GM21737 (cell line): ENCODE results near the gene WWOX.

ENCODE experiments used
- ATAC-seq: cut with Tn5 transposase; IDR thresholded peaks from one replicate; pipeline ENCODE4 v1.9.1; 2021; ENCODE audit warnings: mild to moderate bottlenecking, moderate library complexity; ENCODE audit not compliant: unreplicated experiment

WWOX gene

DNA sequence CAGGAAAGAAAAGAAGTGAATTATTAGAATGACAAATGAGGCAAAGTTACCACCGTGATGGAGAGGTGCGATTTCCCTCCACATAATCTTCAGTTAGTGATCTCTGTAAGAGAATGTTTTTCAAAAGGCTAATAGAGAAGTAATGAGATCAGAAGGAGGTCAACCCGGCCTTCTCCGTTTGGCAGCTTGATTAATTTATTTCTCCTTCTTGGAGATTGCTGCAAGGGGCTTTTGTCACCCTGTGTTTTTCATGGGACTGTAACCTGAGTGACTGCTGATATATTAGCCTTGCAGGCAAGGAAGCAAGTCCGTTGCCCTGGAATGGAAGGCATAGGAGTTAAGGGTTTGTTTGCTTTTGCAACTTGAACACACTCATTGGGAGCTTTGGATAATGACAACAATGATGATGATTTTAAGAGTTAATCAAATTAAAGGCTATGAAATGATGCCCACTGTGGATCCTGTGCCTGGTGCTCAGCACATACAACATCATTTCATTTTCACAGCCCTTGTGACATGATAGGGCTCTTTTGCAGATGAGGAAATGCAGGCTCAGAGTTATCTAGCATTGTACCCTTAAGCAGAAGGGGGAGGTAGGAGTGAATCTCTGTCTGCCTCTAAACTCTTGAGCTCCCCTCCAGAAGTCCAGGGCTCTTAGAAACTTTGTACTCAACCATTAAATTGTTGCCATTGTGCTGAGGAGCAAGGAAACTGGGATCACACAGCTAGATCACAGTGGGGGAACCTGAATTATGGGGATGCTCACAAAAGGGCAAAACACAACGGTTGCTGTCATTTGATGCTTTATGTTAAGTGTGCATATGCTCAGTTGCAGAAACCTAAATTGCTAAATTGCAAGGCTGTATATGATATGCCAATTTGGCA, 226.3 kb downstream of the WWOX start:
- no peak for ATAC-seq

DNA sequence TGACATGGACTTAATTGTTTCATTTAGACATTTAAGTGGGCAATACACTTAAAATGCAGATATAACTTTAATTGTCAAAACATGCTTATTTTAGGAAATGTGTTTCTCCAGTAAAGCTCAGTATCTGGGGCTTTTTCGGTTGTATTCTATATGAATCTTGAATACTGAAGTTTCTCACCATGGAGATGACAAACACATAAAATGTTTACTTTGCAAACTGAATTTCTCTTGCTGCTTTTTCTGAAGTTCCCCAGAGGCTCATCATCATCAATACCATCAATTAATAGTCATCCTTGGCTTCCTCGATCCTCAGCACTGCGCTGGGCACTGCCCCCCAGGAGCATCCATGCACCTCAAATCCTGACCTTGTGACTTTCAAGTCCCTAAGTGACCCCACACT, 227.3 kb downstream of the WWOX start:
- ATAC-seq, result no peak

DNA sequence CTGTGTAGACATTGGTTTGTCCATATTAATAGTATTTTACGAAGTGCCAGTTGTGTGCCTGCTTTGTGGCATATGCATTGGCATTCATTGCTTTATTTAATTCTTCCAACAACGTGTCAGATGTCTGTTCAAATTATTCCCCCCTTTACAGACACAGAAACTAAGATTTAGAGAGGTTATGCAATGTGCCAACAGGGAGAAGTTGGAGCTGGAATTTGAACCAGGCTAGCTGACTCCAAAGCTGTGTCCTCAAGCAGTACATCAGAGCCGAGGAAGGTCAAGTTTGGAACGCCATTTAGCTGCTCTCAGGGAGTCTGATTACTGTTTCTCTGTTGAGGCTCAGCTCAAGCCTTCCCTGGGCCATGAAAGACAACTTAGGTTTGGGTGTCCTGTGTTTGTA, 232.3 kb downstream of the WWOX start:
- ATAC-seq, result no peak

- no peak for ATAC-seq
Measured at GRCh38 chr16:78333808-78334207, 234.4 kb downstream of the WWOX start.

DNA sequence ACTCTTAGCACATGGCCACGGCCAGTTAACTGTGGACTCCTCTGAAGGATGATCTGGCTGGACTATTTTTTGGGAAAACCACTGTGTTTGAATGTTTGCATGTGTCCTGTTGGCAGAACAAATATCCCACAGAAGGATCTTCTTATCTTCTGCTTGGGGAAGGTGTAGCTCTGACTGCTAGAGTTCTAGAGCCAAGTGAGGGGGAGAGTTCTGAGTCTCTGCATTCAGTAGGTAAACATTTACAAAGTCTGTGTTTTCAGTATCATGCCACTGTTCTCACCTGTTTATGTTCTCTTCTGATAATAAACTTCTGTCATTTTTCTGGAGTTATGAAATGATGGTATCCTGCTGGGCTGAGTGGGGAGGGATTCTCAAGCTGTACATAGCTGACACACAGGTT, 241.1 kb downstream of the WWOX start:
- ATAC-seq, result no peak

DNA sequence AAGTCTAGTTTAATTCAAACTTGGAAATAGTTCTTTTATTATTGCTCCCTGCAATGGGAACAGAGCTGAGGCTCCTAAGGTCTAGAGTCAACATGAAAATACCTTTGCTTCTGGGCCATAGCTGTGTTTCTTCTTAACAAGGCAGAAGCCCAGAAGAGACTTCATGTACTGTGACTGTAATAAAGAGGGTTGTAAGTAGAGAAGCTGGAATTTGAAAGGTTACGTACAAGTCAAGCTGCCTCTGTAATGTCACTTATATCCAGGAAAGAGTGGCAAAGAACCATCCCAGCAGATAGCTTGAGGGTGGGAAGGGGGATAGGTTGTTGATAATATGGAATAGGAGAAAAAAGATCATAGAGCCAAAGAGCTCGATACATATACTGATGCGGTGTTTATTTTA, 248.6 kb downstream of the WWOX start:
- ATAC-seq, result no peak

GRCh38 chr16:78348886-78349285, 249.4 kb downstream of the WWOX start:
- no peak for ATAC-seq

DNA sequence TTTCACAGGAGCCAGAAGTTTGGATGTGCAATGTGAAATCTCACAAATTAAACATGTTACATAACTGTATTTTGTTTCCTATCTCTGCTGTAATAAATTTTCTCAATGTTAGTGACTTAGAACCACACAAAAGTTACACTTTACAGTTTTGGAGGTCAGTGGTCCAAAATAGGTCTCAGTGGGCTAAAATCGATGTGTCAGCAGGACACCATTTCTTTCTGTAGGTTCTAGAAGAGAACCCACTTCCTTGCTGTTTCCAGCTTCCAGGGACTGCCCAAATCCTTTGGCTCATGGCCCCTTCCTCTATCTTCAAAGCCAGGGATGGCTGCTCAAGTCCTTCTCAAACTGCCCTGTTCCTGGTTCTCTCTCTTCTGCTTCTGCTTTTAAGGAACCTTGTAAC, 252.7 kb downstream of the WWOX start:
- no peak for ATAC-seq

- ATAC-seq, result no peak
Measured at GRCh38 chr16:78353640-78354275, 254.3 kb downstream of the WWOX start.

DNA sequence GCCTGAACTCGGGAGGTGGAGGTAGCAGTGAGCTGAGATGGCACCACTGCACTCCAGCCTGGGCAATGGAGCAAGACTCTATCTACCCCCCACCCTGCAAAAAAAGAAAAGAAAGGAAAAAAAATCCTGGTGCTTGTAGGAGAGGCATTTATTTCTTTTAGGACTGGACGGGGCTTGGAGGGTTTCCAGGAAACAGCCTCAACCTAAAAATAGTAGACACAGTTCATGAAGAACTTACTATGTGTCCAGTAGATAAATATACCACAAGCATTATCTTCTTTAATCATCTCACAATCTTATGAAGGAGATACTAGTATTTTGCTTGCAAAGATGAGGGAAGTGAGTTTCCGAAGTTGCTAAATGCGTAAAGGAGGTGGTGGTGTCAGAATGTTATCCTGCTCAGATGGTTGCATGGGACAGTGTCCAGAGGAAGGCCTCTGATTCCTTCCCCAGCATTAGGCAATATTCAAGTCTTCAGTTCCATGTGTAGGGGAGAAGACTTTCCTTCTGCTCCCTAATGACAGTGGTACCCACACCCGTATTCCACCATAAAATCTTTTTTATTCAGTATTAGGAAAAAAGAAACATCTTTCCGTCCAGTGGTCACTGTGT, 263.2 kb downstream of the WWOX start:
- no peak for ATAC-seq

DNA sequence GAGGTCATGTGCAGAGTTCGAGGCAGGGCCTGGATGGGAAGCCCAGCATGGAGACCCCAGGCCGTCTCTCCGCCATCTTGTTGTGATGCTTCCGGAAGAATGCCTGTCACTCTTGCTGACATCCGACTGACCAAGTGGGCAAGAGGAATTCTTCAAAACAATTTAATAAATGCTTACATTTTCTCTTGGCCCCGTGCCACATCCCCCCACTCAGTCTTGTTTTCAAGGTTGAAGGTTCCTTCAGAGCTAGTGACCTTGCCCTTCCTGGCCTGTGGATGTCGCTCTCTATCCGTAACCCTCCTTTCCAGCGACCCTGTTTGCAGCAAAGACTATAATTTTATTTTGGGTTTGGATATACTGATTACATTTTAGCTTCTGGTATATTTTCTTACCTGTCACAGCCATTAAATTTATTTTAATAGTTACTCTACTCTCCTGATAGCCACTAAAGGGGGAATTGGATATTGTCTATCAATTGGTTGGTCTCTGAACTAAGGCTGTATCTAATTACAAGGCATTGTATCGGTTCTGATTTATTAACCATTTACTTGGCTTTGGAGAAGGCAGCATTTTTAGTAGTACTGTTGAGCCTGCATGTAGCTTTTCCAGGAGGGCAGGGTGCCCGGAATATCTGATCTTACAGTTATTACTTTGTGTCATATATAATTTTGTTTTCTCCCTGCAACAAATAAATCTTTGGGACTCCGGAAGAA, 264.5 kb downstream of the WWOX start:
- ATAC-seq, result no peak

GRCh38 chr16:78364556-78364880, 265.1 kb downstream of the WWOX start:
- no peak for ATAC-seq

- no peak for ATAC-seq
Measured at GRCh38 chr16:78365366-78365765, 265.9 kb downstream of the WWOX start.

GRCh38 chr16:78368121-78369102, 269.0 kb downstream of the WWOX start:
- no peak for ATAC-seq

DNA sequence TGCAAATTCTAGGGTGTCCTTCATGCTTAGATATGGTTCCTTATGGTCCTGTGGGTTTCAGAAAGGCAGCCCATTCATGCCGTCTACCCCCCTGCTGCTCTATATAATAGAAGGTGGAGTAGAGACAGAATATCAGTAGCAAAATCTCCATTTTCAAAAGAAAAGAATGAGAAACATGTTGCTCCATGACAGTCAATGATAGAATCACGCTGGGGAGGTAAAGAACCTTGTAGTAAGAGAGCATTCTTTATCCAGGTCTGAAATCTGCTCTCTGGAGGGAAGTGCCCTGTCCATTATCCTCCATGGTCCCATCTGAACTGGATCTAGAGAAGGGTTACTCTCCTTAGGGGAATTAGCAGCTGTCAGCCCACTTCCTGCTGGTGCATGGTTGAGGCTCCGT, 272.8 kb downstream of the WWOX start:
- ATAC-seq, result no peak

DNA sequence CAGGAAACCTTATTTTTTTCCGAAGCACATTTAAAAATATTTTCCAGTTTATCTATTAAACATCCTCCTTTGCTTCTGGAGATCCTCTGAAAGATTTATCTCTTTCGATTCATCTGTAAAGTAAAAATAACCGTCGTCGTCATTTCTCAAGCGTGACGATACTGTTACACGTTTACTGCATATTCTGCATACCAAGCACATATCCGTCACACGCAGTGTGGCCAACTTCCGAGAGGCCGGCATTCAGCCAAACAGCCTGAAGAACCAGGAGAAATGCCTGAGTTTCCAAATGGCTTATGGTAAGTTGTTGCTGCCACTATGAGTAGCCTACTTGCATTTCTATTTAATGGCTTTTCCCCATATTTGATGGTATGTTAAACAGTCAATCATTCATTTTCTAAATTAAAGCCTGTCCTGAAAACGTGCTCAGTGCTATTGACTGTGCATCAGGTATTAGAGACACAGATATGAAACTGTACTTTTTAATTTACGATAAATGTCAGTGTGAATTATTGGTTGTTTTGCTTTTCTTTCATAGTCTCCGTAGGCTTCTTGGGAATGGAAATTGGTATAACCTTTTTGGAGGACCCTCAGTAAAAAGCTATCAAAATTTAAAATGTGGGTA, 275.7 kb downstream of the WWOX start:
- ATAC-seq, result no peak

DNA sequence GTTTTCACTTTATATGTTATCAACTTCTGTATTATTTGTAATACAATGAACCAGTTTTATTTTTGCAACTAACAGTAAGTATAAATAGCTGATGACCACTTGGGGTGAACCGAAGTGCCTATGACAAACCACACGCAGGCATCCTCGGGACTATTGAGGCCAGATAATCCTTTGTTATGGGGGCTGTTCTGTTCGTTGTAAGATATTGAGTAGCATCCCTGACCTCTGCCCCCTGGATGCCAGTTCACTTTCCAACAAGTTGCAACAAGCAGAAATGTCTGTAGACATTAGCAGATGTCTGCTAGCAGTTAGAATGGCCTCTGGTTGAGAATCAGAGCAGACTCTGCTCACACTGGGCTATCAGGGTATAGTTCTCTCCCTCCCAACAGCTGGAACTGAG, 277.0 kb downstream of the WWOX start:
- no peak for ATAC-seq

DNA sequence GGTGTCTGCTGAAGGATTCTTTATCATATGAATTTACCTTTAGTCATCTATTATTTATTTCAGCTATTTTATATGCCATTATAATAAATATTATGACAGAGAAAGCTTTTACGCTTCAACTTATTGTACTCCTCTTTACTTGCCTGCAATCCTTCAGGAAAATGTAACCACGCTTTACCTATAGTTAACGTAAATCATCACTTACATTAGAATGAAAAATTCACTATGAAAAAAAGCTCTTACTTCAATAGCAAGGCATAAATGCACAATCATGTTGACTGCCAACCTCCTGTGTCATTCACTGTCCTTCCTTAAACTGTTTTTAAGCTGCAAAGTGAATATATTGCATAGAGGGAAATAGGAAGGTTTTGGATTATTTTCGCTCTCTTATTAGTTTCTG, 277.9 kb downstream of the WWOX start:
- ATAC-seq, result no peak

GRCh38 chr16:78381060-78381459, 281.6 kb downstream of the WWOX start:
- no peak for ATAC-seq

DNA sequence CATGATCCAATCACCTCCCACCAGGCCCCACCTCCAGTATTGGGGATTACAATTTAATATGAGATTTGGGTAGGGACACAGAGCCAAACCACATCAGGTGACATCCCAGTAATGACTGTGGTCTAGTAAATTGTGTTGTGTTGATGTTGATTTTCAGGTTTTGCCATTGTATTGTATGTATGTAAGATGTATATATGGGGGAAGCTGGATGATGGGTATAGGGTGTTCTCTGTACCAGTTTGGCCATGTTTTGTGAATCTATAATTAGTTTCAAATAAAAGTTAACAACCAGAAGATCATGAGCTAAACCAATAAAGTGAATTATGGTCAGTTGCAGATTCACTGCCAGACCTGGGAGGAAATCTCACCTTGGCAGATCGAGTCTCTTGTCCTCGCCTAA, 283.7 kb downstream of the WWOX start:
- no peak for ATAC-seq
